HG03439 (cell line): ENCODE measurements around the gene RPL38.
"Not testable (repeated sequence)": the region's sequence is repeated elsewhere in the genome, so short reads cannot be mapped to it uniquely, and the experiment has no call there.

Experiments used
- ATAC-seq: cut with Tn5 transposase; IDR thresholded peaks from one replicate; pipeline ENCODE4 v1.9.1; 2021; ENCODE audit warnings: mild to moderate bottlenecking, moderate library complexity; ENCODE audit not compliant: unreplicated experiment

The RPL38 gene

DNA sequence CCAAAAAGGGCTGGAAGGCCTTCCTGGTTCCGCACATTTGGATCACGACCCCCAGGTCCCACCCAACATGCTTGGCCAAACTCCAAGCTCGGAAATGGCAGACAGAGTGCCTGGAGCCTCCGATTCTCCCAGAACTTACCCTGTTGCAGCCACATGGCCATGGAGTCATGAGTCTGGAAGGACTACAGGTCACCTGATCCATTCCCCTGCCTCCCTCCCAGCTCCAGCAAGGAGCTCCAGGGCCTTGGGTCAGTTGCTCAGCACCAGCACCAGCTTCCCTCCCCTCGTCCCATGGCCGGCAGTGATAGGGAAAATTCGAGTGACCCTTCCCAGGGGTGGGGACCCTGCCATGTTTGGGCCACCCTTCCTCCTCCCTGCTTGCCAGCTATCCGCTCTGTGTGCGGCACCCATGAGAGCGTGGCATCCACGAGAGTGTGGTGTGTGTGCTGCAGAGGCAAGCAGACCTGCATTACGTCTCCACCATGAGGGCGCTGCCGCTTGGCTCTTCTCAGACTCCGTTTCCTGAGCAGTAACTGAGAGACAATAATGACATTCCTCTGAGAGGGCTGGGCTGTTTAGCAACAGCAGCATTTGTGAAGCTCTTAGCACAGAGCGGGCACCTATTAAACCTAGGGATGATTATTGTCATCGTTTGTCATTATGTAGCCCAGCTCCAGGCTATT lies 21.3 kb upstream of the RPL38 start:
- ATAC-seq, result no peak

DNA sequence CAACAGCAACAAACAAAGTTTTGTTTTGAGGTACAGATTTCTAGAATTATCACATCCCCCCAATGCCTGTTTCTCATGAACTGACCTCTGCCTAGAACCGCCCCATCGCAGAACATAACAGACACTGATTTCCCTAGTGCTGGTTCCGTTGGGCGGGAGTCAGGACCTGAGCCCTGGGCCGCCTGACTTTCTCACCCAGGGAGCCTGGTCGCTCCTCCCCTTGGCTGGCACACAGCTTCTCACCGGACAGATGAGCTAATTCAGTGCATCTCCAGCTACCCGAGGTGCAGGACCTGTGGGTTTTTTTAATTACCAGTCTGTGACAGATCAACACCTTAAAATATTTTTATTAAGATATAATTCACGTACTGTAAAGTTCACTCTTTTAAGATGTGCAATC lies 20.1 kb upstream of the RPL38 start:
- no peak for ATAC-seq

GRCh38 chr17:74185571-74186185 lies 17.8 kb upstream of the RPL38 start:
- no peak for ATAC-seq

DNA sequence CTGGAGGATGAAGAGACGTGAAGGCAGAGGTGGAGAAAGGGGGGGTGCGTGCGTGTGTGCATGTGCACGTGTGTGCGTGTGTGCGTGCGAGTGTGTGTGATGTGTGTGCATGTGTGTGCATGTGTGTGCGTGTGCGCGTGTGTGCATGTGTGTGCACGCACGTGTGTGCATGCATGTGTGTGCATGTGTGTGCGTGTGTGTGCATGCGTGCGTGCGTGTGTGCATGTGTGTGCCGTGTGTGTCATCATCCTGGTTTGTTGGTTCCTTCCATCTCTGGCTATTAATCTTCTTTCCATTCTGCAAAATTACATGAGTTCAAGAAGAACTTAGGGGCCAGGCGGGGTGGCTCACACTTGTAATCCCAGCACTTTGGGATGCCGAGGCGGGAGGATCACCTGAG lies 17.0 kb upstream of the RPL38 start:
- no peak for ATAC-seq

DNA sequence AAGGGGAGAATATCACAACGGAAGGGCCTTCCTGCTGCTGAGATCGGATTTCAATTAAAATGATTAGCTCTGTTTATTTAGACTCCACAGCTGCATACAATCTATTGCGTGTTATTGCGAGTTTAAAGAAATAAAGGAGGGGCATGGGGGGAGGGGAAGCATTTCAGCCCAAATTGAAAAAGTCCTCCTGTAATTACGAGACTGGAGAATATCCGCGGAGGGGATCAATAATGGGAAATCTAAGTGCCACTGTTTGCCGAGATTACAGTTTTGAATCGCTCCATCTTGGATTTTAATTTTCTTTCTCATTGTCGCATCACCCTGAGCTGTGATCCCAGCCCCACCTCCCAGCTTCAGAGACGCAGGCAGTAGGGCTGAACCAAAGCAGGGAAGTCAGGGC lies 15.7 kb upstream of the RPL38 start:
- no peak for ATAC-seq

DNA sequence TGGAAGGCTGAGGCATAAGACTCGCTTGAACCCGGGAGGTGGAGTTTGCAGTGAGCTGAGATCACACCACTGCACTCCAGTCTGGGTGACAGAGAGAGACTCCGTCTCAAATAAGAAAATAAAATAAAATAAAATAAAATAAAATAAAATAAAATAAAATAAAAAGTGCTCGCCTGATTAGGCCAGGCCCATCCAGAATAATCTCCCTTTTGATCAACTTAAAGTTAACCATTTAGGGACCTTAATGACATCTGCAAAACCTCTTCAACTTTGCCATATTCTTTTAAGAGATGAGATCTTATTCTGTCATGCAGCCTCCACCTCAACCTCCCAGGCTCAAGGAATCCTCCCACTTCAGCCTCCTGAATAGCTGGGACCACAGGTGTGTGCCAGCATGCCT lies 14.8 kb upstream of the RPL38 start:
- not testable (repeated sequence) for ATAC-seq

GRCh38 chr17:74190154-74190553 lies 13.3 kb upstream of the RPL38 start:
- ATAC-seq, result peak; percentile 51

GRCh38 chr17:74190807-74191406 lies 12.6 kb upstream of the RPL38 start:
- no peak for ATAC-seq

GRCh38 chr17:74192950-74193781 lies 10.3 kb upstream of the RPL38 start:
- no peak for ATAC-seq

- ATAC-seq, result no peak
These were observed 8.8 kb upstream of the RPL38 start for GRCh38 chr17:74194682-74195081.

- ATAC-seq, result no peak
These were observed 6.7 kb upstream of the RPL38 start for GRCh38 chr17:74196541-74197317.

GRCh38 chr17:74197801-74198200 lies 5.7 kb upstream of the RPL38 start:
- ATAC-seq, result no peak

- no peak for ATAC-seq
These were observed 4.8 kb upstream of the RPL38 start for GRCh38 chr17:74198694-74199093.

GRCh38 chr17:74199306-74200092 lies 4.0 kb upstream of the RPL38 start:
- no peak for ATAC-seq

- no peak for ATAC-seq
These were observed 3.4 kb upstream of the RPL38 start for GRCh38 chr17:74200112-74200511.

DNA sequence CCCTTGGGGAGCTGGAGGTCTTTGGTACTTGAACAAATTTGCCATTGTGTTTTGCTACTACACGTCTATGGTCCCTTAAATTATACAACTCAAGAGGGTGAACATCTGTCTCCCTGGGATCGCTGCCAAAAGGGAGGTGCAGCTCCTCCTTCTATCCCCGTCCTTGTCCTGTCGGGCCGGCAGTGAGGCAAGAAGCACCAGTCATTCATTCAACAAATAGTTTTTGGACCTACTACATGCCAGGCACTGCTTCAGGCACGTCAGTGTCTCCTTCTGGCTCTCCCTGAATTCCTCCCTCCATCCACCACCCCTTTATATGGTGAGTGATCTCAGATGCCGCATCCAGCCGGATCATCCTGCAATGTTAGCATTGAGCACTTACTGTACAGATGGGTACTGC lies 2.2 kb upstream of the RPL38 start:
- no peak for ATAC-seq

DNA sequence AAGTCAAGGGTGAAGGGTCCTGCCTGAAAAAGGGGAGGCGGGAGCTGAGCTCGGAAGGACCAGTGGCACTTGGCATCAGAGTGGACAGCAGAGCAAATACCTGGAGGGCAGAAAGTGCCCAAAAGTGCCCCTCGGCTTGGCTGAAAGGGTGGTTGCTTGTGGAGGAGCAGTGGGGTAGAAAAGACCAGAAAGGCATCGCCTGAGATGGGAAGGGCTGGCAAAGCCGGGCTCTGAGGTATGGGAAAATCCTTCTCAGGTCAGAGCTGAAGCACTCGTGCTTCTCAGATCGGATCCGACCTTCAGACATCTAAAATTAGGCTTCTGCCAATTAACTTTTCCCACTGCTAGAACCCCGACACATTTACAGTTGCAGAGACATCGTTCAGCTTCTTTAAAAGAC lies 1.5 kb upstream of the RPL38 start:
- no peak for ATAC-seq

- ATAC-seq, result no peak
These were observed 540 bp upstream of the RPL38 start for GRCh38 chr17:74202938-74203337.

- ATAC-seq, result no peak
These were observed 996 bp downstream of the RPL38 start for GRCh38 chr17:74204474-74204873.

DNA sequence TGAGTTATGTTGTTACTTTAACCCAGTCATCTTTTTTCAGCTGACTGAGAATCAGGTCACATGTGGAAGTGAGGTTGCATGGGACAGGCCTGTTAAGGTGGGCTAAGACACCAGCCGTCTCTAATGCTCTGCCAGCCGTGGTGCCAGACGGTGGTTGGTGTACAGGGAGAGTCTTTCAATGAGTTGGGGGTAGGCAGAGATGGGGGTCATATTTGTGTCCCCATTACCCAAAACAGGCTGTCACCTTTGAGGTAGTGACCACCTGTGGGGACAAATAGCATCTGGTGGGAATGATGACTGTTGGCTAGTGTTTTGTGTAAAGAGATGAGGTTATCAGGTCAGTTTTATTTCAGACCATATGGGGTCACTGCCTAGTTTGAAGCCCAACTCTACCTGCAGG lies 1.8 kb downstream of the RPL38 start:
- no peak for ATAC-seq
